Fibroblast of the aortic adventitia (primary cell): ENCODE measurements around the gene ASAP3. TPM values are rescaled to one million over a fixed set of nuclear protein-coding genes. Genes with fewer than 3 reads are reported as not detected.

Experiments
- DNase-seq: peaks from one replicate; pipeline ENCODE4 v3.0.0-alpha.2; 2010; ENCODE audit warnings: low read depth
- H3K4me3 ChIP-seq: 2 replicates; pipeline ENCODE4 v1.5.1; 2011; ENCODE audit warnings: low read depth, mild to moderate bottlenecking, control low read depth, low read length, moderate library complexity
- total RNA-seq: library from RNA; depleted of rRNA; stranded (reverse); fragments of >200 nt; gene quantifications from 2 replicates; pipeline ENCODE4 v1.2.3, GENCODE V29; 2012; ENCODE audit warnings: low replicate concordance
- TF ChIP-seq, protein P1 (sequence below): IDR thresholded peaks from 2 replicates; pipeline ENCODE4 v1.5.1; 2011; ENCODE audit warnings: mild to moderate bottlenecking, low read length, control low read depth, inconsistent platforms; ENCODE audit not compliant: insufficient read depth

Gene ASAP3
- total RNA-seq, 1 donor, result 46.9 TPM

DNA sequence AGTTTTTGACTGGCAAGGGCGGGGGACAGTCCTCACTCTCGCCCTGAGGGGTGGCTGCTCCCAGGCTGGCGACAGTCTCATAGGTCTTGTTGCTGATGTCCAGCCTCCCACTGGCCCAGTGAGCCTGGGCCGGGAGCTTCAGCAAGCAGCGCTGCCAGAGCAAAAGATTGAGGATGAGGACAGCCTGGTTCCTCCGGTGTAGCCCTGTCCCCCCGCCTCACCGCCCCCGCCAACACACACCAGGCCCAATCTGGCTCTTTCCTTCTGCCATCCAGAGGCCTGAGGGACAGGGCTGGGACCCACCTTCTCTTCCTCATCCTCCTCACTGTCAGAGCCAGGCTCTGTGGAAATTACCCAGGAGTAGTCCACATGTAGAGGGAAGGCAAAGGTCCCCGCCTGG lies 50.9 kb downstream of the ASAP3 start:
- H3K4me3 ChIP-seq, result no peak overlapping the region
- TF ChIP-seq, protein P1, sequence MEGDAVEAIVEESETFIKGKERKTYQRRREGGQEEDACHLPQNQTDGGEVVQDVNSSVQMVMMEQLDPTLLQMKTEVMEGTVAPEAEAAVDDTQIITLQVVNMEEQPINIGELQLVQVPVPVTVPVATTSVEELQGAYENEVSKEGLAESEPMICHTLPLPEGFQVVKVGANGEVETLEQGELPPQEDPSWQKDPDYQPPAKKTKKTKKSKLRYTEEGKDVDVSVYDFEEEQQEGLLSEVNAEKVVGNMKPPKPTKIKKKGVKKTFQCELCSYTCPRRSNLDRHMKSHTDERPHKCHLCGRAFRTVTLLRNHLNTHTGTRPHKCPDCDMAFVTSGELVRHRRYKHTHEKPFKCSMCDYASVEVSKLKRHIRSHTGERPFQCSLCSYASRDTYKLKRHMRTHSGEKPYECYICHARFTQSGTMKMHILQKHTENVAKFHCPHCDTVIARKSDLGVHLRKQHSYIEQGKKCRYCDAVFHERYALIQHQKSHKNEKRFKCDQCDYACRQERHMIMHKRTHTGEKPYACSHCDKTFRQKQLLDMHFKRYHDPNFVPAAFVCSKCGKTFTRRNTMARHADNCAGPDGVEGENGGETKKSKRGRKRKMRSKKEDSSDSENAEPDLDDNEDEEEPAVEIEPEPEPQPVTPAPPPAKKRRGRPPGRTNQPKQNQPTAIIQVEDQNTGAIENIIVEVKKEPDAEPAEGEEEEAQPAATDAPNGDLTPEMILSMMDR, result no peak
- no peak for DNase-seq

GRCh38 chr1:23431431-23431830 lies 52.5 kb downstream of the ASAP3 start:
- H3K4me3 ChIP-seq, result no peak overlapping the region
- no peak for DNase-seq
- TF ChIP-seq, protein P1, result no peak

DNA sequence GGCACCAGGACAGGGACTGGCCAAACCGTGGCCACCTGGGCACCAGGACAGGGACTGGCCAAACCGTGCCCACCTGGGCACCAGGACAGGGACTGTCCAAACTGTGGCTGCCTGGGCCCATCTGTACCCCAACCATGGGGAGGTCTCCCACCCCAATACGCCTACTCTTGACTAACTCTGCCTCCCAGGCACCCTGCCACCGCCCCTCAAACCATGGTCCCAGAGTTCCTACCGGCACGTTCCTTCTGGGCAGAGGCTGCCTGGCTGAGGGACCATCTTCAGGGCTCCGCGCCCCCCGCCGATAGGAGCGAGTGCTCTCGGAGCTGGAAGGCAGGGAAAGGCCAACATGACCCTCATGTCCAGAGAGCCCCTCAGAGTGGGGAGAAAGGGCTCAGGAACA lies 53.2 kb downstream of the ASAP3 start:
- no peak for DNase-seq
- no peak overlapping the region for H3K4me3 ChIP-seq
- TF ChIP-seq, protein P1, result no peak

- TF ChIP-seq, protein P1, result no peak
- no peak for DNase-seq
- H3K4me3 ChIP-seq, result no peak overlapping the region
Observed at GRCh38 chr1:23428136-23428905, 55.7 kb downstream of the ASAP3 start.

DNA sequence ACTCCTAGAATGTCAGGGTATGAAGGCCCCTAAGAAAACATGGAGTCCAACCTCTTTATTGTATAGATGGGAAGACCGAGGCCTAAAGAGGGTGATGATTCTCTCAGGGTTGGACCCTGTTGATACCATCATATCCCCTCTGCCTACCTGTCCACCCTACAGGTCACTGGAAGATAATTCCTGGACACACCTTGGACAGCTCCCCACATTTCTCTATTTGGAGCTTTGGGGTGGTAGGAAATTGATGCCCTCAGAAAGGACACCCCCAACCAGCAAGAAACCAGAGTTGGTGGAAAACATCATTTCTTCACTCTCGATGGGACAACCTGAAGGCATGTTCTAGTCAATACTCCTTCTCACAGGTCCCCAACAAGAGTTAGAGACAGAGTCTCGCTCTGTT lies 56.4 kb downstream of the ASAP3 start:
- no peak overlapping the region for H3K4me3 ChIP-seq
- no peak for DNase-seq
- TF ChIP-seq, protein P1, result no peak

GRCh38 chr1:23426828-23427227 lies 57.2 kb downstream of the ASAP3 start:
- TF ChIP-seq, protein P1, result no peak
- DNase-seq, result no peak
- no peak overlapping the region for H3K4me3 ChIP-seq

GRCh38 chr1:23425193-23425494 lies 58.8 kb downstream of the ASAP3 start:
- DNase-seq, result peak; percentile 37
- no peak overlapping the region for H3K4me3 ChIP-seq
- TF ChIP-seq, protein P1, result no peak
